Fibroblast of upper back skin (primary cell): ENCODE results near the gene ZNF580.

ENCODE experiments used
- DNase-seq: peaks from one replicate; pipeline ENCODE4 v3.0.0-alpha.2; 2013

ZNF580 gene

GRCh38 chr19:55647732-55648584, 7.2 kb downstream of the ZNF580 start, which contains the start of gene CCDC106:
Gene CCDC106 (plus strand): TSS chr19:55648212. CDS start chr19:55649047, 835 bp downstream.
- DNase-seq: peak; percentile 72

GRCh38 chr19:55648585-55649267, 7.9 kb downstream of the ZNF580 start:
- no peak for DNase-seq

GRCh38 chr19:55649268-55650125, 8.7 kb downstream of the ZNF580 start:
- no peak for DNase-seq

GRCh38 chr19:55650126-55650557, 9.3 kb downstream of the ZNF580 start:
- DNase-seq: no peak

GRCh38 chr19:55650602-55651230, 9.9 kb downstream of the ZNF580 start:
- no peak for DNase-seq

- DNase-seq: no peak
Measured at GRCh38 chr19:55651236-55651635, 10.4 kb downstream of the ZNF580 start.

GRCh38 chr19:55652311-55653128, 11.7 kb downstream of the ZNF580 start:
- no peak for DNase-seq

- DNase-seq: peak; percentile 99
Measured at GRCh38 chr19:55653651-55654322, 13.0 kb downstream of the ZNF580 start.

- DNase-seq: peak; percentile 100
Measured at GRCh38 chr19:55654323-55654867, 13.6 kb downstream of the ZNF580 start.

GRCh38 chr19:55654868-55655647, 14.3 kb downstream of the ZNF580 start, which contains the start of gene U2AF2:
Gene U2AF2 (plus strand): TSS chr19:55655035. CDS start chr19:55655105, 70 bp downstream.
- peak; percentile 91 for DNase-seq

GRCh38 chr19:55655648-55656040, 14.8 kb downstream of the ZNF580 start:
- no peak for DNase-seq

- DNase-seq: no peak
Measured at GRCh38 chr19:55656552-55656951, 15.8 kb downstream of the ZNF580 start.

- DNase-seq: no peak
Measured at GRCh38 chr19:55656988-55657747, 16.4 kb downstream of the ZNF580 start.

- DNase-seq: no peak
Measured at GRCh38 chr19:55658846-55659459, 18.2 kb downstream of the ZNF580 start.

GRCh38 chr19:55659822-55660221, 19.0 kb downstream of the ZNF580 start:
- no peak for DNase-seq

- no peak for DNase-seq
Measured at GRCh38 chr19:55660404-55660803, 19.6 kb downstream of the ZNF580 start.

- no peak for DNase-seq
Measured at GRCh38 chr19:55660991-55661390, 20.2 kb downstream of the ZNF580 start.

- no peak for DNase-seq
Measured at GRCh38 chr19:55661826-55662225, 21.0 kb downstream of the ZNF580 start.
